GM19023 (cell line): ENCODE measurements around the gene RNF44.
"Not testable (repeated sequence)": the region's sequence is repeated elsewhere in the genome, so short reads cannot be mapped to it uniquely, and the experiment has no call there.

Source experiments
- ATAC-seq: cut with Tn5 transposase; IDR thresholded peaks from one replicate; pipeline ENCODE4 v1.9.1; 2021; ENCODE audit warnings: mild to moderate bottlenecking, moderate library complexity; ENCODE audit not compliant: unreplicated experiment

Gene RNF44

GRCh38 chr5:176521699-176522263 lies 15.4 kb downstream of the RNF44 start:
- no peak for ATAC-seq

- ATAC-seq: no peak
Observed at GRCh38 chr5:176521286-176521685, 15.9 kb downstream of the RNF44 start.

- ATAC-seq: no peak
Observed at GRCh38 chr5:176519810-176520720, 17.1 kb downstream of the RNF44 start.

GRCh38 chr5:176517053-176517661 lies 20.0 kb downstream of the RNF44 start:
- no peak for ATAC-seq

GRCh38 chr5:176515396-176515795 lies 21.8 kb downstream of the RNF44 start:
- no peak for ATAC-seq

- ATAC-seq: no peak
Observed at GRCh38 chr5:176514244-176514950, 22.8 kb downstream of the RNF44 start.

GRCh38 chr5:176513788-176514187 lies 23.4 kb downstream of the RNF44 start:
- ATAC-seq: no peak

- no peak for ATAC-seq
Observed at GRCh38 chr5:176508603-176509002, 28.6 kb downstream of the RNF44 start.

GRCh38 chr5:176507911-176508310 lies 29.3 kb downstream of the RNF44 start:
- no peak for ATAC-seq

- ATAC-seq: no peak
Observed at GRCh38 chr5:176503496-176503895, 33.7 kb downstream of the RNF44 start.

- ATAC-seq: no peak
Observed at GRCh38 chr5:176501333-176501732, 35.9 kb downstream of the RNF44 start.

GRCh38 chr5:176500511-176500910 lies 36.7 kb downstream of the RNF44 start:
- ATAC-seq: no peak

GRCh38 chr5:176499273-176499672 lies 37.9 kb downstream of the RNF44 start:
- ATAC-seq: no peak

- ATAC-seq: no peak
Observed at GRCh38 chr5:176497852-176498251, 39.4 kb downstream of the RNF44 start.

GRCh38 chr5:176492431-176492830 lies 44.8 kb downstream of the RNF44 start:
- ATAC-seq: no peak

- no peak for ATAC-seq
Observed at GRCh38 chr5:176491901-176492300, 45.3 kb downstream of the RNF44 start.

- ATAC-seq: no peak
Observed at GRCh38 chr5:176491101-176491502, 46.1 kb downstream of the RNF44 start.

GRCh38 chr5:176490301-176490700 lies 46.9 kb downstream of the RNF44 start:
- no peak for ATAC-seq

- ATAC-seq: no peak
Observed at GRCh38 chr5:176489077-176489476, 48.1 kb downstream of the RNF44 start.

GRCh38 chr5:176487160-176487559 lies 50.0 kb downstream of the RNF44 start:
- not testable (repeated sequence) for ATAC-seq

GRCh38 chr5:176486189-176486757 lies 50.9 kb downstream of the RNF44 start:
- ATAC-seq: no peak
